Activated CD8-positive, alpha-beta memory T cell treated with anti-CD3 and anti-CD28 coated beads for 24 hours (primary cell): Measurements from ENCODE around the gene NEK7.

Source experiments
- DNase-seq: peaks from one replicate; pipeline ENCODE4 v3.0.0-alpha.2; 2020

NEK7 gene

DNA sequence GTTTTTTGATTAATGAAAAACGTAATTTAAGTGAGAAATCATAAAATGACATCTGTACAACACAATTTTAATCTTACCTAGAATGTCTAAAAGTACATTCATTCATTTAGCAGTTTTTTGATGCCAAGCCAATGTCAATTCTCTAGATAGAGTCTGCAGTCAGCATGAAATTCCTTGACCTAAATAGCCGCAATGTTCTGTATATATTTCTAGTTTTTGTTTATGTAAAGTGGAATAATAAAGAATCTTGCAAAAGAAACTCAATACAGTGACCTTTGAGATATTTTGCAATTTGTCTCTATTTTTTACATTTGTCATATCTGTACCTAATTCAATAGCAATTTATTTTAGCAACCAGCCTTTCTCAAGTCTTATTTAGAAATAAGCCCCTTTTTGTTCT lies 207.7 kb downstream of the NEK7 start:
- DNase-seq: no peak

DNA sequence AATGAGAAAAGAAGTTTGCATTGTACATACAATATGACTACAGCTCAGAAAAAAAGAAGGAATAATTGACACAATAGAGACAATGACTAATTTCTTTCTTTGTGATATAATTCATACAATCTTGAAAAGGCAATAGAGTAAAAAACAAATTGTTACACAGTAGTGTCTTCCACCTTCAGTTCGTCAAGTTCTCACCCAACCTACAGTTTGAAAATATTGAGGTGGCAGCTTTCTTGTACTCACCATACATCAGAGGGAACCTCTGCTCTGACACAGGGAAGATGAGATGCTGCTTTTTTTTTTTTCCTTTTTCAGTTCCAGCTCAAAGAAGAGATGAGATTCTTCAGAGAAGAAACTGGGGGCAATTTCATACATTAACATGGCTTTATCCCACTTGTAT lies 210.5 kb downstream of the NEK7 start:
- no peak for DNase-seq

DNA sequence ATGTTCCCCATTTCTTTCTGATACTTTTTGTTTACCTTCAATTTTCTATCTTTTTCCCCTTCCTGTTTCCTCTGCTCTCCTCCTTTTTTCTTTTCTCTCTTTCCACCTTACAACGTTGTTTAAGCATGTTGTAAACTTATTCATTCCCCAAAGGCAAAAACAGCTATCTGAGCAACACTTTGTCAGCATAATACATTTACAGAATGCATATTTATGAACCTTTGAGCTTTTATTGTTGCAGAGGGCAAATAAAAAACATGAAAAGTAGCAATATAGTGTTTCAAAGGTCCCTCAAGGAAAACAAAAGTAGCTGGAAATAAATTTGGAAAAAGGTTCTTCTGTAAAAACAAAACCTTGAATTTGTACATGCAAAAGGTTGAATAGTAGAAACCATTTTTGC lies 214.2 kb downstream of the NEK7 start:
- DNase-seq: no peak
